WTC11 (cell line): Measurements from ENCODE around the gene TMEM271. TPM values are rescaled to one million over a fixed set of nuclear protein-coding genes. Genes with fewer than 3 reads are reported as not detected.

ENCODE experiments used
- ATAC-seq: fragments of 200-7000 bp; cut with Tn5 transposase; 2 replicates; pipeline ENCODE4 v1.10.0; 2021; ENCODE audit warnings: mild to moderate bottlenecking, moderate library complexity
- CTCF ChIA-PET: fragments of 300-600 bp; sonication (Branson Sonifier 250); formaldehyde crosslinking; loops from one replicate; lab custom pipeline; 2021; ENCODE audit warnings: antibody characterized with exemption; lab: Charles Lee
- POLR2A ChIA-PET: fragments of 350-600 bp; sonication (Branson Sonifier 250); formaldehyde crosslinking; loops from one replicate; lab custom pipeline; 2021; ENCODE audit warnings: antibody characterized with exemption; lab: Charles Lee
- DNase-seq: peaks from one replicate; pipeline ENCODE4 v3.0.0; 2021; ENCODE audit warnings: low spot score
- H3K27ac Mint-ChIP-seq: 2 replicates; pipeline ENCODE4 v1.8.0; 2021; ENCODE audit warnings: mixed read lengths
- H3K27me3 Mint-ChIP-seq: 2 replicates; pipeline ENCODE4 v1.8.0; 2021; ENCODE audit warnings: low read depth, mild to moderate bottlenecking, moderate library complexity, mixed read lengths
- H3K36me3 Mint-ChIP-seq: 2 replicates; pipeline ENCODE4 v1.8.0; 2021; ENCODE audit warnings: mixed read lengths
- H3K4me1 Mint-ChIP-seq: 2 replicates; pipeline ENCODE4 v1.8.0; 2022; ENCODE audit warnings: mixed read lengths
- H3K4me3 Mint-ChIP-seq: 2 replicates; pipeline ENCODE4 v1.8.0; 2021; ENCODE audit warnings: mild to moderate bottlenecking, moderate library complexity, mixed read lengths
- H3K9me3 Mint-ChIP-seq: 2 replicates; pipeline ENCODE4 v1.8.0; 2021; ENCODE audit warnings: mixed read lengths
- CBFB ChIP-seq: sonication (generic); formaldehyde crosslinking; IDR thresholded peaks from 2 replicates; pipeline ENCODE4 v1.8.1; 2022; ENCODE audit warnings: mild to moderate bottlenecking, low read depth, missing genetic modification reagents
- CREB1 ChIP-seq: sonication (generic); formaldehyde crosslinking; IDR thresholded peaks from 2 replicates; pipeline ENCODE4 v1.8.0; 2023; ENCODE audit warnings: mild to moderate bottlenecking, missing genetic modification reagents
- CREM ChIP-seq: sonication (generic); formaldehyde crosslinking; IDR thresholded peaks from 2 replicates; pipeline ENCODE4 v1.8.1; 2022; ENCODE audit warnings: mild to moderate bottlenecking, missing genetic modification reagents, moderate library complexity
- EMX1 ChIP-seq: fragments of 250-450 bp; sonication (Bioruptor Pico); IDR thresholded peaks from 2 replicates; pipeline ENCODE4 v1.8.0; 2021; ENCODE audit warnings: mild to moderate bottlenecking
- ESRRA ChIP-seq: sonication (generic); formaldehyde crosslinking; IDR thresholded peaks from 2 replicates; pipeline ENCODE4 v1.8.1; 2022; ENCODE audit warnings: mild to moderate bottlenecking, missing genetic modification reagents, borderline replicate concordance
- FOXK1 ChIP-seq: sonication (generic); formaldehyde crosslinking; IDR thresholded peaks from 2 replicates; pipeline ENCODE4 v1.8.0; 2022; ENCODE audit warnings: mild to moderate bottlenecking, moderate library complexity, missing genetic modification reagents
- GTF2I ChIP-seq: fragments of 250-450 bp; sonication (Bioruptor Pico); conservative IDR thresholded peaks from 2 replicates; pipeline ENCODE4 v1.4.0; 2021; ENCODE audit warnings: mild to moderate bottlenecking
- NFYB ChIP-seq: sonication (generic); formaldehyde crosslinking; conservative IDR thresholded peaks from 2 replicates; pipeline ENCODE4 v1.8.0; 2022; ENCODE audit warnings: low read depth, missing genetic modification reagents
- OVOL2 ChIP-seq: fragments of 250-450 bp; sonication (Bioruptor Pico); IDR thresholded peaks from 2 replicates; pipeline ENCODE4 v1.9.0; 2021; ENCODE audit warnings: mild to moderate bottlenecking, borderline replicate concordance
- PRRX2 ChIP-seq: fragments of 250-450 bp; sonication (Bioruptor Pico); IDR thresholded peaks from 2 replicates; pipeline ENCODE4 v1.8.0; 2021; ENCODE audit warnings: mild to moderate bottlenecking
- SOX15 ChIP-seq: fragments of 250-450 bp; sonication (Bioruptor Pico); IDR thresholded peaks from 2 replicates; pipeline ENCODE4 v1.9.0; 2021; ENCODE audit warnings: mild to moderate bottlenecking
- SP1 ChIP-seq: sonication (generic); formaldehyde crosslinking; conservative IDR thresholded peaks from 2 replicates; pipeline ENCODE4 v1.8.1; 2022; ENCODE audit warnings: missing genetic modification reagents
- TCF7 ChIP-seq: sonication (generic); formaldehyde crosslinking; IDR thresholded peaks from 2 replicates; pipeline ENCODE4 v1.8.0; 2022; ENCODE audit warnings: mild to moderate bottlenecking, low read depth, missing genetic modification reagents, moderate library complexity
- USF2 ChIP-seq: sonication (generic); formaldehyde crosslinking; IDR thresholded peaks from 2 replicates; pipeline ENCODE4 v1.8.1; 2023; ENCODE audit warnings: mild to moderate bottlenecking, missing genetic modification reagents, moderate library complexity
- ZNF138 ChIP-seq: sonication (generic); formaldehyde crosslinking; conservative IDR thresholded peaks from 2 replicates; pipeline ENCODE4 v1.8.1; 2022; ENCODE audit warnings: mild to moderate bottlenecking, moderate library complexity, missing genetic modification reagents
- ZNF232 ChIP-seq: sonication (generic); formaldehyde crosslinking; IDR thresholded peaks from 2 replicates; pipeline ENCODE4 v1.8.0; 2022; ENCODE audit warnings: mild to moderate bottlenecking, missing genetic modification reagents
- ZNF416 ChIP-seq: fragments of 250-450 bp; sonication (Bioruptor Pico); IDR thresholded peaks from 2 replicates; pipeline ENCODE4 v1.9.0; 2021; ENCODE audit warnings: mild to moderate bottlenecking, inconsistent platforms
- total RNA-seq: library from RNA; stranded (reverse); gene quantifications from 3 replicates; pipeline ENCODE4 v1.2.3, GENCODE V29; 2021
- TF ChIP-seq, protein P1 (sequence below): sonication (generic); formaldehyde crosslinking; IDR thresholded peaks from 2 replicates; pipeline ENCODE4 v1.8.0; 2023; ENCODE audit warnings: missing genetic modification reagents
- TF ChIP-seq, protein P2 (sequence below): sonication (generic); formaldehyde crosslinking; IDR thresholded peaks from 2 replicates; pipeline ENCODE4 v1.8.0; 2023; ENCODE audit warnings: mild to moderate bottlenecking, missing genetic modification reagents
- TF ChIP-seq, protein P3 (sequence below): sonication (generic); formaldehyde crosslinking; IDR thresholded peaks from 2 replicates; pipeline ENCODE4 v1.8.0; 2022; ENCODE audit warnings: mild to moderate bottlenecking, missing genetic modification reagents
- TF ChIP-seq, protein P4 (sequence below): sonication (generic); formaldehyde crosslinking; IDR thresholded peaks from 2 replicates; pipeline ENCODE4 v1.8.1; 2022; ENCODE audit warnings: low read depth, missing genetic modification reagents, borderline replicate concordance
- TF ChIP-seq, protein P5 (sequence below): sonication (generic); formaldehyde crosslinking; IDR thresholded peaks from 2 replicates; pipeline ENCODE4 v1.8.1; 2022; ENCODE audit warnings: low read depth, mild to moderate bottlenecking, moderate library complexity, missing genetic modification reagents, borderline replicate concordance

TMEM271 gene
- total RNA-seq, 1 experiment from 2014 or later, result 0.31 TPM

- TF ChIP-seq EMX1 (CRISPR knock-in tag) (no peak), ZNF138 (CRISPR knock-in tag) (no peak), ZNF416 (CRISPR knock-in tag) (no peak), TCF7 (no peak), GTF2I (no peak), NFYB (CRISPR knock-in tag) (no peak), CREB1 (CRISPR knock-in tag) (no peak), SOX15 (CRISPR knock-in tag) (no peak), USF2 (CRISPR knock-in tag) (no peak)
- TF ChIP-seq, protein P1, sequence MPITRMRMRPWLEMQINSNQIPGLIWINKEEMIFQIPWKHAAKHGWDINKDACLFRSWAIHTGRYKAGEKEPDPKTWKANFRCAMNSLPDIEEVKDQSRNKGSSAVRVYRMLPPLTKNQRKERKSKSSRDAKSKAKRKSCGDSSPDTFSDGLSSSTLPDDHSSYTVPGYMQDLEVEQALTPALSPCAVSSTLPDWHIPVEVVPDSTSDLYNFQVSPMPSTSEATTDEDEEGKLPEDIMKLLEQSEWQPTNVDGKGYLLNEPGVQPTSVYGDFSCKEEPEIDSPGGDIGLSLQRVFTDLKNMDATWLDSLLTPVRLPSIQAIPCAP, result no peak
- TF ChIP-seq, protein P2, sequence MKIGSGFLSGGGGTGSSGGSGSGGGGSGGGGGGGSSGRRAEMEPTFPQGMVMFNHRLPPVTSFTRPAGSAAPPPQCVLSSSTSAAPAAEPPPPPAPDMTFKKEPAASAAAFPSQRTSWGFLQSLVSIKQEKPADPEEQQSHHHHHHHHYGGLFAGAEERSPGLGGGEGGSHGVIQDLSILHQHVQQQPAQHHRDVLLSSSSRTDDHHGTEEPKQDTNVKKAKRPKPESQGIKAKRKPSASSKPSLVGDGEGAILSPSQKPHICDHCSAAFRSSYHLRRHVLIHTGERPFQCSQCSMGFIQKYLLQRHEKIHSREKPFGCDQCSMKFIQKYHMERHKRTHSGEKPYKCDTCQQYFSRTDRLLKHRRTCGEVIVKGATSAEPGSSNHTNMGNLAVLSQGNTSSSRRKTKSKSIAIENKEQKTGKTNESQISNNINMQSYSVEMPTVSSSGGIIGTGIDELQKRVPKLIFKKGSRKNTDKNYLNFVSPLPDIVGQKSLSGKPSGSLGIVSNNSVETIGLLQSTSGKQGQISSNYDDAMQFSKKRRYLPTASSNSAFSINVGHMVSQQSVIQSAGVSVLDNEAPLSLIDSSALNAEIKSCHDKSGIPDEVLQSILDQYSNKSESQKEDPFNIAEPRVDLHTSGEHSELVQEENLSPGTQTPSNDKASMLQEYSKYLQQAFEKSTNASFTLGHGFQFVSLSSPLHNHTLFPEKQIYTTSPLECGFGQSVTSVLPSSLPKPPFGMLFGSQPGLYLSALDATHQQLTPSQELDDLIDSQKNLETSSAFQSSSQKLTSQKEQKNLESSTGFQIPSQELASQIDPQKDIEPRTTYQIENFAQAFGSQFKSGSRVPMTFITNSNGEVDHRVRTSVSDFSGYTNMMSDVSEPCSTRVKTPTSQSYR, result no peak
- H3K36me3 Mint-ChIP-seq, result peaks cover 6% of the 10 kb centered on the region
- no peak overlapping the region for H3K4me3 Mint-ChIP-seq
- H3K4me1 Mint-ChIP-seq, result no peaks in the 10 kb centered on the region
- CTCF ChIA-PET, result no interaction called here
- H3K27ac Mint-ChIP-seq, result no peak overlapping the region
- DNase-seq (no peak), ATAC-seq (no peak)
- POLR2A ChIA-PET, result no interaction called here
- no peaks in the 10 kb centered on the region for H3K27me3 Mint-ChIP-seq
- 0 out of 2 replicates have a peak, but pooled peaks cover under 1% of the 10 kb centered on the region for H3K9me3 Mint-ChIP-seq
These were observed 38.4 kb downstream of the TMEM271 start for GRCh38 chr4:537436-538264.

GRCh38 chr4:536351-536972 is 39.6 kb downstream of the TMEM271 start:
- ChIA-PET POLR2A (no interaction called here), CTCF (no interaction called here)
- H3K4me1 Mint-ChIP-seq, result no peaks in the 10 kb centered on the region
- no peak overlapping the region for H3K4me3 Mint-ChIP-seq
- H3K9me3 Mint-ChIP-seq, result 0 out of 2 replicates have a peak, but pooled peaks cover 7% of the 10 kb centered on the region
- no peak for DNase-seq
- H3K27me3 Mint-ChIP-seq, result no peaks in the 10 kb centered on the region
- no peak overlapping the region for H3K27ac Mint-ChIP-seq
- ATAC-seq, result no peak
- peaks cover 17% of the 10 kb centered on the region for H3K36me3 Mint-ChIP-seq
- TF ChIP-seq, protein P2, result no peak
- TF ChIP-seq, protein P3, sequence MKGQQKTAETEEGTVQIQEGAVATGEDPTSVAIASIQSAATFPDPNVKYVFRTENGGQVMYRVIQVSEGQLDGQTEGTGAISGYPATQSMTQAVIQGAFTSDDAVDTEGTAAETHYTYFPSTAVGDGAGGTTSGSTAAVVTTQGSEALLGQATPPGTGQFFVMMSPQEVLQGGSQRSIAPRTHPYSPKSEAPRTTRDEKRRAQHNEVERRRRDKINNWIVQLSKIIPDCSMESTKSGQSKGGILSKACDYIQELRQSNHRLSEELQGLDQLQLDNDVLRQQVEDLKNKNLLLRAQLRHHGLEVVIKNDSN (CRISPR knock-in tag), result no peak
- TF ChIP-seq SP1 (CRISPR knock-in tag) (no peak), ZNF232 (CRISPR knock-in tag) (no peak), FOXK1 (CRISPR knock-in tag) (no peak), OVOL2 (CRISPR knock-in tag) (no peak), CBFB (CRISPR knock-in tag) (no peak), ESRRA (CRISPR knock-in tag) (no peak), PRRX2 (CRISPR knock-in tag) (no peak), CREM (no peak)
- TF ChIP-seq, protein P4, sequence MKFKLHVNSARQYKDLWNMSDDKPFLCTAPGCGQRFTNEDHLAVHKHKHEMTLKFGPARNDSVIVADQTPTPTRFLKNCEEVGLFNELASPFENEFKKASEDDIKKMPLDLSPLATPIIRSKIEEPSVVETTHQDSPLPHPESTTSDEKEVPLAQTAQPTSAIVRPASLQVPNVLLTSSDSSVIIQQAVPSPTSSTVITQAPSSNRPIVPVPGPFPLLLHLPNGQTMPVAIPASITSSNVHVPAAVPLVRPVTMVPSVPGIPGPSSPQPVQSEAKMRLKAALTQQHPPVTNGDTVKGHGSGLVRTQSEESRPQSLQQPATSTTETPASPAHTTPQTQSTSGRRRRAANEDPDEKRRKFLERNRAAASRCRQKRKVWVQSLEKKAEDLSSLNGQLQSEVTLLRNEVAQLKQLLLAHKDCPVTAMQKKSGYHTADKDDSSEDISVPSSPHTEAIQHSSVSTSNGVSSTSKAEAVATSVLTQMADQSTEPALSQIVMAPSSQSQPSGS (CRISPR knock-in tag), result no peak
- TF ChIP-seq, protein P5, sequence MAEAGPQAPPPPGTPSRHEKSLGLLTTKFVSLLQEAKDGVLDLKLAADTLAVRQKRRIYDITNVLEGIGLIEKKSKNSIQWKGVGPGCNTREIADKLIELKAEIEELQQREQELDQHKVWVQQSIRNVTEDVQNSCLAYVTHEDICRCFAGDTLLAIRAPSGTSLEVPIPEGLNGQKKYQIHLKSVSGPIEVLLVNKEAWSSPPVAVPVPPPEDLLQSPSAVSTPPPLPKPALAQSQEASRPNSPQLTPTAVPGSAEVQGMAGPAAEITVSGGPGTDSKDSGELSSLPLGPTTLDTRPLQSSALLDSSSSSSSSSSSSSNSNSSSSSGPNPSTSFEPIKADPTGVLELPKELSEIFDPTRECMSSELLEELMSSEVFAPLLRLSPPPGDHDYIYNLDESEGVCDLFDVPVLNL (CRISPR knock-in tag), result no peak
